LoVo (cell line): ENCODE data around the gene TBC1D4.

Experiments used
- DNase-seq: peaks from one replicate; pipeline ENCODE4 v3.0.0-alpha.2; 2016; ENCODE audit warnings: low spot score

Gene TBC1D4

GRCh38 chr13:75489502-75490263 lies 7.7 kb upstream of the TBC1D4 start:
- peak; percentile 49 for DNase-seq

GRCh38 chr13:75486146-75487062 lies 4.4 kb upstream of the TBC1D4 start:
- DNase-seq = no peak

GRCh38 chr13:75485286-75486062 lies 3.5 kb upstream of the TBC1D4 start:
- no peak for DNase-seq

GRCh38 chr13:75482820-75483079 lies 781 bp upstream of the TBC1D4 start:
- no peak for DNase-seq

GRCh38 chr13:75481176-75482069 lies 546 bp downstream of the TBC1D4 start:
- DNase-seq = peak; percentile 34

- DNase-seq = peak; percentile 74
Measured at GRCh38 chr13:75480671-75481175, 1.2 kb downstream of the TBC1D4 start.

GRCh38 chr13:75479102-75479740 lies 2.7 kb downstream of the TBC1D4 start:
- DNase-seq = no peak

GRCh38 chr13:75478659-75479058 lies 3.3 kb downstream of the TBC1D4 start:
- DNase-seq = no peak

GRCh38 chr13:75474956-75475355 lies 7.0 kb downstream of the TBC1D4 start:
- no peak for DNase-seq

GRCh38 chr13:75473468-75473867 lies 8.5 kb downstream of the TBC1D4 start:
- no peak for DNase-seq

GRCh38 chr13:75470676-75471075 lies 11.3 kb downstream of the TBC1D4 start:
- no peak for DNase-seq

GRCh38 chr13:75469047-75469446 lies 12.9 kb downstream of the TBC1D4 start:
- DNase-seq = no peak

GRCh38 chr13:75468602-75469001 lies 13.4 kb downstream of the TBC1D4 start:
- DNase-seq = no peak

GRCh38 chr13:75468098-75468497 lies 13.9 kb downstream of the TBC1D4 start:
- no peak for DNase-seq

GRCh38 chr13:75467040-75467728 lies 14.8 kb downstream of the TBC1D4 start:
- DNase-seq = no peak

- DNase-seq = no peak
Measured at GRCh38 chr13:75465236-75465635, 16.7 kb downstream of the TBC1D4 start.

- DNase-seq = no peak
Measured at GRCh38 chr13:75461314-75461713, 20.7 kb downstream of the TBC1D4 start.

GRCh38 chr13:75460644-75461043 lies 21.3 kb downstream of the TBC1D4 start:
- DNase-seq = no peak

GRCh38 chr13:75458696-75459422 lies 23.1 kb downstream of the TBC1D4 start:
- DNase-seq = no peak

- DNase-seq = peak; percentile 14
Measured at GRCh38 chr13:75455962-75456361, 26.0 kb downstream of the TBC1D4 start.
